ENCODE measurements around the gene CCDC148. TPM values are rescaled to one million over a fixed set of nuclear protein-coding genes. Genes with fewer than 3 reads are reported as not detected.
"Not testable (repeated sequence)": the region's sequence is repeated elsewhere in the genome, so short reads cannot be mapped to it uniquely, and the experiment has no call there.

CCDC148 gene
- total RNA-seq, 2 experiments from 2014 or later: 0.16 TPM; not detected in 1

GRCh38 chr2:158251356-158251755 lies 205.2 kb downstream of the CCDC148 start:
- Mint-ChIP-seq H3K4me3 (no peak overlapping the region), H3K36me3 (ENCODE audit: low read depth) (no peaks in the 10 kb centered on the region), H3K9me3 (ENCODE audit: insufficient read depth) (no peaks in the 10 kb centered on the region), H3K27me3 (ENCODE audit: low read depth) (peaks cover 7% of the 10 kb centered on the region), H3K27ac (no peak overlapping the region), H3K4me1 (ENCODE audit: low read depth) (no peaks in the 10 kb centered on the region)
- POLR2A ChIA-PET: no interaction called here
- DNase-seq: no peak
- CTCF ChIA-PET: no interaction called here
- no peak for ATAC-seq

- POLR2A ChIA-PET: no interaction called here
- no peaks in the 10 kb centered on the region for H3K4me1 Mint-ChIP-seq (ENCODE audit: low read depth)
- no peak overlapping the region for H3K27ac Mint-ChIP-seq
- no peaks in the 10 kb centered on the region for H3K36me3 Mint-ChIP-seq (ENCODE audit: low read depth)
- DNase-seq (no peak), ATAC-seq (no peak)
- no peaks in the 10 kb centered on the region for H3K9me3 Mint-ChIP-seq (ENCODE audit: insufficient read depth)
- H3K27me3 Mint-ChIP-seq (ENCODE audit: low read depth): no peaks in the 10 kb centered on the region
- CTCF ChIA-PET: no interaction called here
- no peak overlapping the region for H3K4me3 Mint-ChIP-seq
Observed at GRCh38 chr2:158243392-158243791, 213.2 kb downstream of the CCDC148 start.

GRCh38 chr2:158242280-158242679 lies 214.3 kb downstream of the CCDC148 start:
- Mint-ChIP-seq H3K9me3 (ENCODE audit: insufficient read depth) (no peaks in the 10 kb centered on the region), H3K4me3 (no peak overlapping the region), H3K27me3 (ENCODE audit: low read depth) (no peaks in the 10 kb centered on the region), H3K4me1 (ENCODE audit: low read depth) (no peaks in the 10 kb centered on the region), H3K27ac (no peak overlapping the region), H3K36me3 (ENCODE audit: low read depth) (no peaks in the 10 kb centered on the region)
- ChIA-PET CTCF (no interaction called here), POLR2A (no interaction called here)
- no peak for ATAC-seq
- DNase-seq: no peak

GRCh38 chr2:158240975-158241374 lies 215.6 kb downstream of the CCDC148 start:
- ChIA-PET POLR2A (no interaction called here), CTCF (no interaction called here)
- no peaks in the 10 kb centered on the region for H3K9me3 Mint-ChIP-seq (ENCODE audit: insufficient read depth)
- no peak overlapping the region for H3K4me3 Mint-ChIP-seq
- H3K36me3 Mint-ChIP-seq (ENCODE audit: low read depth): no peaks in the 10 kb centered on the region
- no peak for DNase-seq
- no peak overlapping the region for H3K27ac Mint-ChIP-seq
- ATAC-seq: no peak
- no peaks in the 10 kb centered on the region for H3K4me1 Mint-ChIP-seq (ENCODE audit: low read depth)
- no peaks in the 10 kb centered on the region for H3K27me3 Mint-ChIP-seq (ENCODE audit: low read depth)

GRCh38 chr2:158239271-158239670 lies 217.3 kb downstream of the CCDC148 start:
- Mint-ChIP-seq H3K27ac (no peak overlapping the region), H3K4me3 (no peak overlapping the region), H3K36me3 (ENCODE audit: low read depth) (no peaks in the 10 kb centered on the region)

GRCh38 chr2:158234497-158234896 lies 222.1 kb downstream of the CCDC148 start:
- H3K4me1 Mint-ChIP-seq (ENCODE audit: low read depth): no peaks in the 10 kb centered on the region
- DNase-seq (no peak), ATAC-seq (no peak)
- no peaks in the 10 kb centered on the region for H3K36me3 Mint-ChIP-seq (ENCODE audit: low read depth)
- H3K27ac Mint-ChIP-seq: no peak overlapping the region
- ChIA-PET POLR2A (no interaction called here), CTCF (no interaction called here)
- H3K27me3 Mint-ChIP-seq (ENCODE audit: low read depth): no peaks in the 10 kb centered on the region
- no peak overlapping the region for H3K4me3 Mint-ChIP-seq
- H3K9me3 Mint-ChIP-seq (ENCODE audit: insufficient read depth): no peaks in the 10 kb centered on the region

More at GRCh38 chr2:158239271-158239670, 217.3 kb downstream of the CCDC148 start:
- Mint-ChIP-seq H3K9me3 (ENCODE audit: insufficient read depth) (no peaks in the 10 kb centered on the region), H3K27me3 (ENCODE audit: low read depth) (no peaks in the 10 kb centered on the region), H3K4me1 (ENCODE audit: low read depth) (no peaks in the 10 kb centered on the region)
- ChIA-PET POLR2A (no interaction called here), CTCF (no interaction called here)
- ATAC-seq (no peak), DNase-seq (no peak)

GRCh38 chr2:158232476-158232875 lies 224.1 kb downstream of the CCDC148 start:
- no peak for ATAC-seq
- Mint-ChIP-seq H3K27me3 (ENCODE audit: low read depth) (no peaks in the 10 kb centered on the region), H3K27ac (no peak overlapping the region), H3K4me3 (no peak overlapping the region), H3K36me3 (ENCODE audit: low read depth) (no peaks in the 10 kb centered on the region), H3K9me3 (ENCODE audit: insufficient read depth) (no peaks in the 10 kb centered on the region), H3K4me1 (ENCODE audit: low read depth) (no peaks in the 10 kb centered on the region)
- POLR2A ChIA-PET: no interaction called here
- CTCF ChIA-PET: no interaction called here
- no peak for DNase-seq

- Mint-ChIP-seq H3K27ac (no peak overlapping the region), H3K4me1 (ENCODE audit: low read depth) (no peaks in the 10 kb centered on the region), H3K27me3 (ENCODE audit: low read depth) (no peaks in the 10 kb centered on the region), H3K9me3 (ENCODE audit: insufficient read depth) (no peaks in the 10 kb centered on the region), H3K36me3 (ENCODE audit: low read depth) (no peaks in the 10 kb centered on the region), H3K4me3 (no peak overlapping the region)
- DNase-seq (no peak), ATAC-seq (no peak)
- ChIA-PET CTCF (no interaction called here), POLR2A (no interaction called here)
Observed at GRCh38 chr2:158228943-158229508, 227.5 kb downstream of the CCDC148 start.

GRCh38 chr2:158223066-158223465 lies 233.5 kb downstream of the CCDC148 start:
- DNase-seq; ATAC-seq; H3K4me1 Mint-ChIP-seq (ENCODE audit: low read depth); H3K9me3 Mint-ChIP-seq (ENCODE audit: insufficient read depth); POLR2A ChIA-PET; H3K27me3 Mint-ChIP-seq (ENCODE audit: low read depth); CTCF ChIA-PET; H3K27ac Mint-ChIP-seq; H3K4me3 Mint-ChIP-seq; H3K36me3 Mint-ChIP-seq (ENCODE audit: low read depth): not testable (repeated sequence)

GRCh38 chr2:158221063-158222020 lies 235.2 kb downstream of the CCDC148 start:
- no peaks in the 10 kb centered on the region for H3K36me3 Mint-ChIP-seq (ENCODE audit: low read depth)
- H3K9me3 Mint-ChIP-seq (ENCODE audit: insufficient read depth): no peaks in the 10 kb centered on the region
- H3K4me1 Mint-ChIP-seq (ENCODE audit: low read depth): no peaks in the 10 kb centered on the region
- ChIA-PET POLR2A (no interaction called here), CTCF (no interaction called here)
- H3K27ac Mint-ChIP-seq: no peak overlapping the region
- no peaks in the 10 kb centered on the region for H3K27me3 Mint-ChIP-seq (ENCODE audit: low read depth)
- DNase-seq (no peak), ATAC-seq (no peak)
- H3K4me3 Mint-ChIP-seq: no peak overlapping the region

- Mint-ChIP-seq H3K27me3 (ENCODE audit: low read depth) (no peaks in the 10 kb centered on the region), H3K9me3 (ENCODE audit: insufficient read depth) (no peaks in the 10 kb centered on the region), H3K36me3 (ENCODE audit: low read depth) (no peaks in the 10 kb centered on the region), H3K4me3 (no peak overlapping the region), H3K4me1 (ENCODE audit: low read depth) (no peaks in the 10 kb centered on the region), H3K27ac (no peak overlapping the region)
- ChIA-PET POLR2A (no interaction called here), CTCF (no interaction called here)
- ATAC-seq: no peak
- no peak for DNase-seq
Observed at GRCh38 chr2:158217593-158217992, 239.0 kb downstream of the CCDC148 start.

GRCh38 chr2:158214431-158214830 lies 242.1 kb downstream of the CCDC148 start:
- no peaks in the 10 kb centered on the region for H3K4me1 Mint-ChIP-seq (ENCODE audit: low read depth)
- ChIA-PET POLR2A (no interaction called here), CTCF (no interaction called here)
- no peaks in the 10 kb centered on the region for H3K27me3 Mint-ChIP-seq (ENCODE audit: low read depth)
- no peak overlapping the region for H3K27ac Mint-ChIP-seq
- no peaks in the 10 kb centered on the region for H3K36me3 Mint-ChIP-seq (ENCODE audit: low read depth)
- no peak overlapping the region for H3K4me3 Mint-ChIP-seq
- no peaks in the 10 kb centered on the region for H3K9me3 Mint-ChIP-seq (ENCODE audit: insufficient read depth)
- DNase-seq (no peak), ATAC-seq (no peak)

Data from activated CD8-positive, alpha-beta T cell treated with anti-CD3 and anti-CD28 coated beads, Interleukin-2, amount 10 ng/mL, durations not matched to agents 7 days and 5 days (primary cell).